AG09319 (cell line): ENCODE results near the gene KCTD6.

ENCODE experiments used
- DNase-seq: peaks from one replicate; pipeline ENCODE4 v3.0.0-alpha.2; 2010; ENCODE audit warnings: low read depth; ENCODE audit errors: extremely low read depth
- CTCF ChIP-seq: IDR thresholded peaks from 2 replicates; pipeline ENCODE4 v1.5.1; 2011; ENCODE audit warnings: low read depth, mild to moderate bottlenecking, inconsistent platforms, low read length, moderate library complexity

Gene KCTD6

GRCh38 chr3:58540176-58540858 is 48.4 kb downstream of the KCTD6 start:
- no peak for DNase-seq
- no peak for TF ChIP-seq CTCF

GRCh38 chr3:58544541-58544940 is 52.6 kb downstream of the KCTD6 start:
- no peak for TF ChIP-seq CTCF
- DNase-seq, result no peak

GRCh38 chr3:58551636-58552180 is 59.8 kb downstream of the KCTD6 start:
- TF ChIP-seq CTCF, result no peak

More at GRCh38 chr3:58551636-58552180, 59.8 kb downstream of the KCTD6 start:
- DNase-seq, result no peak
